Measurements from ENCODE around the gene ANKRD33. TPM values are rescaled to one million over a fixed set of nuclear protein-coding genes. Genes with fewer than 3 reads are reported as not detected.

The ANKRD33 gene
- total and polyA plus RNA-seq, 8 donors, result not detected

- Histone ChIP-seq H3K4me3 (no peak overlapping the region), H3K4me1 (peaks cover 0 to 8% (median 0%) of the 10 kb centered on the region in 3 donors), H3K27ac (peak overlapping the region in 2 of 4 donors; percentile 20 to 24), H3K27me3 (no peaks in the 10 kb centered on the region), H3K36me3 (no peaks in the 10 kb centered on the region), H3K9me3 (no peaks in the 10 kb centered on the region)
- FAIRE-seq (no peak), DNase-seq (peak in 1 of 6 donors; percentile 43), ATAC-seq (peak in 1 of 4 donors; percentile 3)
- TF ChIP-seq CTCF (IDR thresholded peaks at IDR 0.05), result no peak
- WGBS, 2 donors, result 47 to 49% methylated on average over 8 of the region's 8 CpGs
- intact Hi-C loops (cut with DNase I), result loop anchor here in 1 of 3 donors (5.0 kb wide), 1 partner anchor 66 kb away; no protein-coding TSS in a partner anchor
Observed at GRCh38 chr12:51926064-51926632, 38.2 kb downstream of the ANKRD33 start.

- TF ChIP-seq CTCF (IDR thresholded peaks at IDR 0.05), result peak; percentile 40 to 48 (median 44)
- H3K4me1 ChIP-seq, result peaks cover 0 to 8% (median 0%) of the 10 kb centered on the region in 3 donors
- intact Hi-C loops (cut with DNase I), result loop anchor here in 1 of 3 donors (5.0 kb wide), 1 partner anchor 66 kb away; no protein-coding TSS in a partner anchor
- DNase-seq (peak in 2 of 6 donors; percentile 58 to 70), ATAC-seq (peak in 3 of 4 donors; percentile 30 to 68 (median 59)), FAIRE-seq (no peak)
- no peak overlapping the region for H3K27ac ChIP-seq
- no peaks in the 10 kb centered on the region for H3K9me3 ChIP-seq
- H3K27me3 ChIP-seq, result no peaks in the 10 kb centered on the region
- WGBS, 2 donors, result 52 to 71% methylated on average over 2 of the region's 2 CpGs
- H3K36me3 ChIP-seq, result no peaks in the 10 kb centered on the region
- no peak overlapping the region for H3K4me3 ChIP-seq
Observed at GRCh38 chr12:51926718-51927117, 38.8 kb downstream of the ANKRD33 start.

- H3K4me1 ChIP-seq, result peaks cover 0 to 3% (median 0%) of the 10 kb centered on the region in 3 donors
- TF ChIP-seq CTCF (IDR thresholded peaks at IDR 0.05), result no peak
- H3K27me3 ChIP-seq, result no peaks in the 10 kb centered on the region
- DNase-seq, result peak in 1 of 6 donors; percentile 3
- H3K27ac ChIP-seq, result no peak overlapping the region
- no peak overlapping the region for H3K4me3 ChIP-seq
- ATAC-seq, result peak; percentile 75 to 85 (median 80)
- 17 to 22% methylated on average over 5 of the region's 5 CpGs for WGBS, 2 donors
- intact Hi-C loops (cut with DNase I), result no loop called here
- no peaks in the 10 kb centered on the region for H3K9me3 ChIP-seq
- no peaks in the 10 kb centered on the region for H3K36me3 ChIP-seq
- no peak for FAIRE-seq
Observed at GRCh38 chr12:51932218-51933076, 44.5 kb downstream of the ANKRD33 start.

- no peak for DNase-seq
- no peak for TF ChIP-seq CTCF (IDR thresholded peaks at IDR 0.05)
- Histone ChIP-seq H3K9me3 (no peaks in the 10 kb centered on the region), H3K4me1 (peaks cover 0 to 3% (median 0%) of the 10 kb centered on the region in 3 donors), H3K4me3 (no peak overlapping the region), H3K27me3 (no peaks in the 10 kb centered on the region), H3K36me3 (no peaks in the 10 kb centered on the region), H3K27ac (no peak overlapping the region)
- no peak for FAIRE-seq
- 94% methylated on average over 4 of the region's 4 CpGs for WGBS, 2 donors
- intact Hi-C loops (cut with DNase I), result no loop called here
- ATAC-seq, result no peak
Observed at GRCh38 chr12:51934080-51934479, 46.2 kb downstream of the ANKRD33 start.

All from pancreas (tissue), 10 donors.